Ovary (tissue), 3 donors: Measurements from ENCODE around the gene LRRC8A.

Source experiments
- CTCF ChIP-seq, 3 donors: fragments of 450-650 bp in 2 of 3; fragments of 200-600 bp in 1 of 3; IDR thresholded peaks; one replicate each; pipeline versions ENCODE4 v1.5.1 to v1.8.0; 2016 to 2022; ENCODE audit warnings: antibody characterized with exemption in 3 of 3, mild to moderate bottlenecking in 1 of 3
- EP300 ChIP-seq: sonication (generic); formaldehyde crosslinking; IDR thresholded peaks from one replicate; pipeline ENCODE4 v1.6.1; 2017; ENCODE audit warnings: antibody characterized with exemption
- donor health status: DM: no; HTN: no; CAD: no.

DNA sequence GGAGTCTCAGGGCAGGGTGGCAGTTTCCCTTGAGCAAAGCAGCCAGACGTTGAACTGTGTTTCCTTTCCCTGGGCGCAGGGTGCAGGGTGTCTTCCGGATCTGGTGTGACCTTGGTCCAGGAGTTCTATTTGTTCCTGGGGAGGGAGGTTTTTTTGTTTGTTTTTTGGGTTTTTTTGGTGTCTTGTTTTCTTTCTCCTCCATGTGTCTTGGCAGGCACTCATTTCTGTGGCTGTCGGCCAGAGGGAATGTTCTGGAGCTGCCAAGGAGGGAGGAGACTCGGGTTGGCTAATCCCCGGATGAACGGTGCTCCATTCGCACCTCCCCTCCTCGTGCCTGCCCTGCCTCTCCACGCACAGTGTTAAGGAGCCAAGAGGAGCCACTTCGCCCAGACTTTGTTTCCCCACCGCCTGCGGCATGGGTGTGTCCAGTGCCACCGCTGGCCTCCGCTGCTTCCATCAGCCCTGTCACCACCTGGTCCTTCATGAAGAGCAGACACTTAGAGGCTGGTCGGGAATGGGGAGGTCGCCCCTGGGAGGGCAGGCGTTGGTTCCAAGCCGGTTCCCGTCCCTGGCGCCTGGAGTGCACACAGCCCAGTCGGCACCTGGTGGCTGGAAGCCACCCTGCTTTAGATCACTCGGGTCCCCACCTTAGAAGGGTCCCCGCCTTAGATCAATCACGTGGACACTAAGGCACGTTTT, 35.4 kb downstream of the LRRC8A start:
- TF ChIP-seq EP300 (no peak), CTCF (IDR thresholded peaks at IDR 0.05) (no peak)
